Hematopoietic multipotent progenitor cell treated with erythropoietin and hydrocortisone succinate and interleukin-3 and kit ligand, for 17 days (in vitro differentiated cells): ENCODE results near the gene METAP2.

Experiments used
- DNase-seq: peaks from one replicate; pipeline ENCODE4 v3.0.0-alpha.2; 2015; ENCODE audit warnings: low spot score

METAP2 gene

GRCh38 chr12:95549392-95550084, 75.6 kb downstream of the METAP2 start:
- DNase-seq = no peak

DNA sequence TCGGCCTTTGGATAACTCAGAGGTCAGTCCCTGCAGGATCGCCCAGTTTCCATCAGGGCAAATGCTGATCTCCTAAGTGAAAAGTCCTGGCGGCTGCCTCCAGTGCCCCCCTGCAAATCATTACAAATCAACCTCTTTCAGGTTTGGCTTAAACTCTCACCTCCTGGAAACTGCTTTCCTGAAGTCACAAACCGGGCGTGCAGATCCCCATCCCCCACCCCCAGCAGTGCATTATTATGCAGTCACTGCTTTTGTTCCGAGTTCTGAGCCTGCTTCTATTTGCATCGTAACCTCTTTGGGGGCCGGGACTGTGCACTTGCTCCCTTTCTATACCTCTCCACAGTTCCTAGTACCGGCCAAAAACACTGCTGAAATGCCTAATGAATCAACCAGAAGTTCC, 77.4 kb downstream of the METAP2 start, which contains the start of gene USP44:
Gene USP44, minus strand, starts transcription at position 172 of the 400 bp plus-strand sequence. CDS start 17,220 bp downstream, outside the sequence.
- DNase-seq = no peak

- DNase-seq = no peak
These were observed 78.1 kb downstream of the METAP2 start for GRCh38 chr12:95551913-95552516.

DNA sequence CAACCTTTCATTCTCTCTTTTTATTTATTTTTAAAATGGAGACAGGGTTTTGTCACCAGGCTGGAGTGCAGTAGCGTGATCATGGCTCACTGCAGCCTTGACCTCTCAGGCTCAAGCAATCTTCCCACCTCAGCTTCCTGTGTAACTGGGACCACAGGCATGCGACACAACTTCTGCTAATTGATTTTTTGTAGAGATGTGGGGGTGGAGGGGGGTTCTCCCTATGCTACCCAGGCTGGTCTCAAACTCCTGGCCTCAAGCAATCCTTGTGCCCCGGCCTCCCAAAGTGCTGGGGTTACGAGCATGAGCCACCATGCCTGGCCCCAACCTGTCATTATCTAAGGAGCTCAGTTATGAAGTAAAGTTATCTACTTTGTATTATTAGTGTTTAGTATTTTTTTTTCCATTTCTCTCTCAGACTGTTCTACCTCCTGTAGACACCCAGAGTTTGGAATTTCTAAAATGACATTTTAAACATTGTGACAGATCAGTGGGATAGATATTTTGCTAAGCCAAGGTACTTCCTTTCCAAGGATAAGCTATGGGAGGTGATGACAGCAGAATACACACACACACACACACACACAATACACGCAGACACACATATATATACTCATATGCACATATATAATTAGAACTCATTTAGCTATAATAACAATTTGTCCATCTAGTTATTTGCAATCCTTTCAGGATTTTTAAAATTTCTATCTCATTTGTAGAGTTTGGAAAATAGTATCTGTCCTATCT, 79.4 kb downstream of the METAP2 start:
- no peak for DNase-seq

- DNase-seq = no peak
These were observed 80.7 kb downstream of the METAP2 start for GRCh38 chr12:95554532-95555071.

DNA sequence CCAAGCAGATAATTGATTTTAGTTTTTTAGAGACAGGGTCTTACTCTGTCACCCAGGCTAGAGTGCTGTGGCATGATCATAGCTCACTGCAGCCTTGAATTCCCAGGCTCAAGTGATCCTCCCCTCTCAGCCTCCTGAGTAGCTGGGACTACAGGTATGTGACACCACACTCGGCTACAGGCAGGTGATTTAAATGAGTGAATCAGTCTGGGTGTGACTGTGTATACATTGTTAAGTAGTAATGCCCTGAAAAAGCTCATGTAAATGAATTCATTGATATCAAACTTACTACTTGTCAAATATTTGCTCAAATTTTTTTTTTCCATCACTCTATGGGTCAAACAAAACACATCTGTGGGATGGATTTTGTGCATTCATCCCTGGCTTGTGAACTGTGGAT, 83.7 kb downstream of the METAP2 start:
- no peak for DNase-seq
